GF-D8 (cell line): ENCODE data around the gene COG5.

Source experiments
- DNase-seq: peaks from one replicate; lab custom pipeline; 2025; lab: John Stamatoyannopoulos, UW

The COG5 gene

GRCh38 chr7:107330478-107330877 is 233.2 kb downstream of the COG5 start:
- DNase-seq, result no peak

GRCh38 chr7:107327986-107328569 is 235.6 kb downstream of the COG5 start:
- DNase-seq, result no peak

GRCh38 chr7:107326061-107326460 is 237.7 kb downstream of the COG5 start:
- DNase-seq, result no peak

- no peak for DNase-seq
Observed at GRCh38 chr7:107322015-107322414, 241.7 kb downstream of the COG5 start.

GRCh38 chr7:107321611-107322010 is 242.1 kb downstream of the COG5 start:
- no peak for DNase-seq

GRCh38 chr7:107319724-107320228 is 243.9 kb downstream of the COG5 start:
- DNase-seq, result no peak

GRCh38 chr7:107318523-107319160 is 245.1 kb downstream of the COG5 start:
- DNase-seq, result no peak

- DNase-seq, result no peak
Observed at GRCh38 chr7:107315716-107316220, 248.0 kb downstream of the COG5 start.

GRCh38 chr7:107313355-107313754 is 250.4 kb downstream of the COG5 start:
- no peak for DNase-seq

- no peak for DNase-seq
Observed at GRCh38 chr7:107312418-107312817, 251.3 kb downstream of the COG5 start.

- DNase-seq, result no peak
Observed at GRCh38 chr7:107309296-107309695, 254.4 kb downstream of the COG5 start.

- DNase-seq, result no peak
Observed at GRCh38 chr7:107304636-107305035, 259.1 kb downstream of the COG5 start.

- DNase-seq, result no peak
Observed at GRCh38 chr7:107304063-107304462, 259.7 kb downstream of the COG5 start.

GRCh38 chr7:107302250-107302847 is 261.4 kb downstream of the COG5 start:
- DNase-seq, result no peak

- no peak for DNase-seq
Observed at GRCh38 chr7:107294182-107294581, 269.5 kb downstream of the COG5 start.

- DNase-seq, result no peak
Observed at GRCh38 chr7:107292591-107292990, 271.1 kb downstream of the COG5 start.

GRCh38 chr7:107291434-107291833 is 272.3 kb downstream of the COG5 start:
- no peak for DNase-seq

- no peak for DNase-seq
Observed at GRCh38 chr7:107286751-107287621, 276.7 kb downstream of the COG5 start.

GRCh38 chr7:107284911-107285479 is 278.7 kb downstream of the COG5 start:
- DNase-seq, result no peak

GRCh38 chr7:107277331-107277730 is 286.4 kb downstream of the COG5 start:
- no peak for DNase-seq

GRCh38 chr7:107276220-107276827 is 287.4 kb downstream of the COG5 start:
- no peak for DNase-seq
